Stimulated activated naive CD8-positive, alpha-beta T cell treated with anti-CD3 and anti-CD28 coated beads, Interleukin-15, Interleukin-2, amounts not matched to agents 100 ng/mL and 50 ng/mL, for 24 hours (primary cell): ENCODE results near the gene KLHL4.
"Not testable (repeated sequence)": the region's sequence is repeated elsewhere in the genome, so short reads cannot be mapped to it uniquely, and the experiment has no call there.

Experiments used
- H3K27ac Mint-ChIP-seq: one replicate; pipeline ENCODE4 v1.8.0; 2021; ENCODE audit warnings: mild to moderate bottlenecking, mixed read lengths
- H3K27me3 Mint-ChIP-seq: one replicate; pipeline ENCODE4 v1.8.0; 2021; ENCODE audit warnings: mixed read lengths
- H3K36me3 Mint-ChIP-seq: one replicate; pipeline ENCODE4 v1.8.0; 2021; ENCODE audit warnings: low read depth, mixed read lengths
- H3K4me1 Mint-ChIP-seq: one replicate; pipeline ENCODE4 v1.8.0; 2021; ENCODE audit warnings: low read depth, mixed read lengths
- H3K4me3 Mint-ChIP-seq: one replicate; pipeline ENCODE4 v1.8.0; 2021; ENCODE audit warnings: mild to moderate bottlenecking, mixed read lengths
- H3K9me3 Mint-ChIP-seq: one replicate; pipeline ENCODE4 v1.8.0; 2021; ENCODE audit warnings: mixed read lengths

KLHL4 gene

DNA sequence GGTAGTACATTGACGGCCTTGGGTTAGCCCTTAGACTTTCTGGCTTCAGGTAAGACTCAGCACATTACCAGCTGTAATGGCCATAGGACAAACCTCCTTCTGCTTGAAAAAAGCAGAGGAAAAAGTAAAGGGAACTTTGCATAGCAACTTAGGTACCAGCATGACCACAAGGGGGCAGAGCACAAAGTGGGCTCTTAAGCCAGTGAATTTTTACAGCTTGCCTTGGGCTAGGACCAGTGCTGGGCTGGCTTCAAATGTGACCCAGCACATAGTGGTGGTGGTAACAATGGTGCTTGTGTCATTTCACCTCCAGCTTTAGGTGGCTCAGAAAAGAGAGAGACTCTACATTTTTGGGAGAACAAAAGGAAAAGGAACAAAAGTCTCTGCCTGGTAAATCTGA lies 66.1 kb downstream of the KLHL4 start:
- H3K4me3 Mint-ChIP-seq, result no peak overlapping the region
- no peaks in the 10 kb centered on the region for H3K36me3 Mint-ChIP-seq
- no peaks in the 10 kb centered on the region for H3K27me3 Mint-ChIP-seq
- no peaks in the 10 kb centered on the region for H3K4me1 Mint-ChIP-seq
- H3K27ac Mint-ChIP-seq, result no peak overlapping the region
- peaks cover 6% of the 10 kb centered on the region for H3K9me3 Mint-ChIP-seq

DNA sequence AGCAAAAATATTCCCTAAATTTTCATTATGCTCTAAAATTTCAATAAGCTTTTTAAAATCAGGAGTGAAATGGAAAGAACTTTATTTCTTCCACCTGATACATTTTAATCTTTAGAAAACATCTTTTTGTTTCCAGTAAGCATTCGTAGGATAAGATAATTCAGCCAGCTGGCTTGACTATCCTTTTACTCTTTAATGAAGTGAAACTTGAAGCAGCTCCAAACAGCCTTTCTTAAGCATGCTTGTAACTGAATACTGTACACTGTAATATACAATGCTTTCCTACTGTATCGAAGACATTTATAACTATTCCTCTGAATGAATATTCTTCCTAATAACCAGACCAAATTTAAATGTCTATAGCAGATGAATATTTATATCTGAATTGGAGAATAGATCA lies 98.8 kb downstream of the KLHL4 start:
- no peaks in the 10 kb centered on the region for H3K36me3 Mint-ChIP-seq
- no peaks in the 10 kb centered on the region for H3K9me3 Mint-ChIP-seq
- no peak overlapping the region for H3K4me3 Mint-ChIP-seq
- no peaks in the 10 kb centered on the region for H3K27me3 Mint-ChIP-seq
- H3K4me1 Mint-ChIP-seq, result no peaks in the 10 kb centered on the region
- no peak overlapping the region for H3K27ac Mint-ChIP-seq

DNA sequence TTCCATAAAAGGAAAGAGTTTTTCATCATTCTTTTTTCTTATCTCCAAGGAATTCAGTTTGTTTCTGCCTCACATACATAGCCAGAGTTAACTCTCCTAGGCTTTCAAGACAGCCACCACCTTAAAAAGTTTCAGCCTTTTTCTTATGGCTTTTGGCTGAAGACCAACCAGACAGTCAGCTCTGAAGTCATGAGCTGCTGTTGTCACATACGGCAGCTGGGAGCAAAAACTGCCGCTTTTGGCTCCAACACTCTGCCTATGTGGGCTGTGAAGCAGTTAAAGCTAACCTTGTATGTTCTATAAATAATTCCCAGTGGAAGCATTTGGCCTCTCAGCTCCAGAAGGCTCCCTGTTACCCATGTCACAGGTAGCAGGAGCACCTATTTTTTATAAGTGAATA lies 104.1 kb downstream of the KLHL4 start:
- no peaks in the 10 kb centered on the region for H3K4me1 Mint-ChIP-seq
- H3K4me3 Mint-ChIP-seq, result no peak overlapping the region
- no peaks in the 10 kb centered on the region for H3K9me3 Mint-ChIP-seq
- no peaks in the 10 kb centered on the region for H3K27me3 Mint-ChIP-seq
- no peaks in the 10 kb centered on the region for H3K36me3 Mint-ChIP-seq
- H3K27ac Mint-ChIP-seq, result no peak overlapping the region

DNA sequence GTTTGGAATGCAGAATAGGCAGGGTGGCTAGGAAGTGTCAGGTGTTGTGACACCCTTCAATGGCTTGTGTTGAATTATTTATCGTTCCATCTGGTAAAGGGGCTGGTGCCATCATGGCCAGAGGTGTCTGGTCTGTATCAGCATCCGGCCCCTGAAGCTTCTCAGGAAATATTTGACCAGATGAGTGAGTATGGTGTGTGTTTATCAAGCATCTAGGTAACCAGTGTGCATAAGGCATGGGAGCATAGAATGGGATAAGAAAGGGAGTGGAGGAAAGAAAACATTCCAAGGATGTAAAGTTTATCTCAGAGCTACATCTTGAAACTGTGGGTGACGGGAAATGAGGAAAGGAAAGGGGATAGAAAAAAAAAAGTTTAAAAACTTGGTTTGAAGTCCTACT lies 109.4 kb downstream of the KLHL4 start:
- H3K27me3 Mint-ChIP-seq, result no peaks in the 10 kb centered on the region
- no peaks in the 10 kb centered on the region for H3K4me1 Mint-ChIP-seq
- H3K9me3 Mint-ChIP-seq, result no peaks in the 10 kb centered on the region
- no peaks in the 10 kb centered on the region for H3K36me3 Mint-ChIP-seq
- H3K27ac Mint-ChIP-seq, result no peak overlapping the region
- H3K4me3 Mint-ChIP-seq, result no peak overlapping the region

DNA sequence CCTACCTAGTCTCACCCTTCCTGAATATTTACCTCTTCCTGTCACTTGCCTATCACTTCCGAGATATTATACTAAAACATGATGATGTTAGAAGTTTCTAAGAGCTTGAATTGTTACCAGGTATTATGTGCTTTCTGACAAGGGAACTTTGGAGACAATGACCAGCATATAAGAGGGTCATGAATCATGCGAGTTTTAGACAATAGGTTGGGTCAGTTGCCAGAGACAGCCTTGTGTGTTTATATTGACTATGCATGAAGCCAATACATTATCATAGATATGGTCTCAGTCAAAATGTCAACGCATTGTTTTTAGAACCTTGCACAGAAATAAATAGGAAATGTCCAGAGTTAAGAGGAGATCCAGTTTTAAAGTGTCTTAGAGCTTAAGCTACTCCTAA lies 116.8 kb downstream of the KLHL4 start:
- no peak overlapping the region for H3K4me3 Mint-ChIP-seq
- no peaks in the 10 kb centered on the region for H3K4me1 Mint-ChIP-seq
- no peaks in the 10 kb centered on the region for H3K9me3 Mint-ChIP-seq
- H3K27ac Mint-ChIP-seq, result no peak overlapping the region
- H3K36me3 Mint-ChIP-seq, result no peaks in the 10 kb centered on the region
- no peaks in the 10 kb centered on the region for H3K27me3 Mint-ChIP-seq

DNA sequence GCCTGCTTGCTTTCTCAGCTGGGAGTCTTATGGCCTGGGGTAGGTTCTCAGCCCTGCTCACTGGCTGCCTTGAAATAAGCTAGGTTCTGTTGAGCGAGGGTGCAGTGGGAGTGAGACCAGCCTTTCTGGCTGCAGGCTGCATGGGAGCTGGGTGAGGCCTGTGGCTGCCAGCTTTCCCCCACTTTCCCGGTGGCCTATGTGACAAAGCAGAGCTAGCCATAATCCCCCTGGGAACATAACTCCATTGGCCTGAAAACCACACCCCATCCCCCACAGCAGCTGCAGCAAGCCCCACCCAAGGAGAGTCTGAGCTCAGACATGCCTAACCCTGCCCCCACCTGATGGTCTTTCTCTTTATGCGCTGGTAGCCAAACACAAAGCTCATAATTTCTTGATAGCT lies 118.9 kb downstream of the KLHL4 start:
- H3K27me3 Mint-ChIP-seq, result no peaks in the 10 kb centered on the region
- H3K4me3 Mint-ChIP-seq, result no peak overlapping the region
- H3K4me1 Mint-ChIP-seq, result no peaks in the 10 kb centered on the region
- no peaks in the 10 kb centered on the region for H3K9me3 Mint-ChIP-seq
- H3K27ac Mint-ChIP-seq, result no peak overlapping the region
- no peaks in the 10 kb centered on the region for H3K36me3 Mint-ChIP-seq

DNA sequence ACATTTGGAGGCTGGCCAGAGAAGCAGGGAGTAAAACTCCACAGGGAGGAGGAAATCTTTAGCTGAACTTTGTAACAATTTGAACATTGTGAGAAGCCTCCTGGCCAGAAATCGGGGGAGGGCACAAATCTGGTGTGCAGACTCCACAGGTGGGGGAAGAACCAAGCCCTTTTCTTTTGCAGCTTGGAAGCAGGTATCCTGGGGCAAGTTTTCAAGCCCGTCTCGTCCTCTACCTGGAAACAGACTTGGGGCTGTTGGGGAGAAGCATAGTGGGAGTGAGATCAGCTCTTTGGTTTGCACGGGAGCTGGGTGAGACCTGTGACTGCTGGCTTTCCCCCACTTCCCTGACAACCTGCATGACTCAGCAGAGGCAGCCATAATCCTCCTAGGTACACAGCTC lies 123.8 kb downstream of the KLHL4 start:
- not testable (repeated sequence) for H3K9me3 Mint-ChIP-seq, H3K27ac Mint-ChIP-seq

DNA sequence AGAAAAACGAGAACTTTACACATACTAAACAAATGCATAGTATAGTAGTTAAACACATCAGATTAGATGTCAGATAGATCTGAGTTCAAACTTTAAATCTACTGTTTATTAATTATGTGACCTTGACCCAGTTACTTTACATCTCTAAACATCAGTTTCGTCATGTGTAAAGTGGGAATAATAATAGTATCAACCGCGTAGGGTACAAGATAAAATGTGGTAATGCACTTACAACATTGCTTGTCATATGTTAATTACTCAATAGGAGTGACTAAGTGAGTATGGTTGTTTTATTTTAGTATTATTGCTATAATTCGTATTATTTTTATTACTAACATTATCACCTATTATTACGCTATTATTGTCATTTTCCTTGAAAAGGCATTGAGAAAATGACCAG lies 144.2 kb downstream of the KLHL4 start:
- H3K9me3 Mint-ChIP-seq, result no peaks in the 10 kb centered on the region
- no peak overlapping the region for H3K4me3 Mint-ChIP-seq
- no peaks in the 10 kb centered on the region for H3K36me3 Mint-ChIP-seq
- no peaks in the 10 kb centered on the region for H3K27me3 Mint-ChIP-seq
- H3K4me1 Mint-ChIP-seq, result no peaks in the 10 kb centered on the region
- H3K27ac Mint-ChIP-seq, result no peak overlapping the region

More for the DNA sequence above, 123.8 kb downstream of the KLHL4 start:
- H3K27me3 Mint-ChIP-seq, H3K36me3 Mint-ChIP-seq, H3K4me1 Mint-ChIP-seq, H3K4me3 Mint-ChIP-seq: not testable (repeated sequence)

DNA sequence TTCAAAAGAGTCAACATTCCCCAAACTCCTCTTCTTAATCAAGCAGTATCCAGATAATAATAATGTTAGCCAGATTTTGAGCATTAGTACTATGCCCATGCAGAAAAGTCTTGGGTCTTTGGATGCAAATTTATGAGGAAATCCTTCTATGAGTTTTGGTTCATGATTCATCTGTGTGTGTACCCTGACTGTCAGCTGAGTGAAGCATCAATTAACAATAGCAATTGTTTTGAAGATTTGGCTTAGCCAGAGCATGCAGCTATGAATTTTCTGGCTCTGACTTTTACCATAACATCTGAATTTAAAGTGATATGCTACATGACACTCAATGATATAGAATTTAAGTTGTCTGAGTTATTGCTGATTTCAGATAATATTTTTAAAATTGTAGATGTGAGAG lies 145.8 kb downstream of the KLHL4 start:
- Mint-ChIP-seq H3K27ac (no peak overlapping the region), H3K9me3 (no peaks in the 10 kb centered on the region), H3K4me3 (no peak overlapping the region), H3K36me3 (no peaks in the 10 kb centered on the region), H3K4me1 (no peaks in the 10 kb centered on the region), H3K27me3 (no peaks in the 10 kb centered on the region)

DNA sequence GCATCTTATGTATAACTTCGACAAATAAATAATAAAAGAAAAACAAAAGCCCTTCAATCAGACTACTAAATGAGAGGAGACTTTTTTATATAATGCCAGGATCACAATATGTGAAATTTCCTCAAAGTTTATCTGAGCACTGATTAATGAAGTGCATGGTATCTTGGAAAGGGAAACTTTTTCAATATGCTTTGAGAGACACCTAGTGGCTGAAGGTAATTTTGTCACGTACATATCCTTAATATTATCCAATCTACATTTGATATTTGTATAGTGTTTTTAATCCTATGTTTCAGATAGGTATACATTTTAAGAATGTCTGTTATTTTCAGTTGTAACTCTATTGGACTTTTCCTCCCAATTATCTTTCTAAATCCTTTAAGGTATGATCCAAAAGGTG lies 146.8 kb downstream of the KLHL4 start:
- H3K4me1 Mint-ChIP-seq, result no peaks in the 10 kb centered on the region
- H3K9me3 Mint-ChIP-seq, result no peaks in the 10 kb centered on the region
- no peaks in the 10 kb centered on the region for H3K27me3 Mint-ChIP-seq
- H3K36me3 Mint-ChIP-seq, result no peaks in the 10 kb centered on the region
- H3K4me3 Mint-ChIP-seq, result no peak overlapping the region
- no peak overlapping the region for H3K27ac Mint-ChIP-seq

DNA sequence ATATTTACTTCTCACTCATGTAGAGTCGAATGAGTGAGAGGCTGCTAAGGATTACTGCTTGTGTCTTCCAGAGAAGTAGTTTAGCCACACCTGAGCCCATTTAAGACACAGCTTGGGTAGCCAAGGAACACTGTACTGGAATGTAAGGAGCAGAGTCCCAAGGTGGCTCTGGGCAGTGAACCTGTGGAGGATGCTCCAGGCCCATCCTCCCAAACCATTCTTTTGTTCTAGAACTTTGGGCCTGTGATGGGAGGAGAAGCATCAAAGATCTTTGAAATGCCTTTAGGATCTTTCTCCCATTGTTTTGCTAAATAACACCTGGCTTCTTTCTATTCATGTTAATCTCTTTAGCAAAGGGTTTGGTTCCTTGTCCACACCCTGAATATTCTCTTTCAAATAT lies 162.2 kb downstream of the KLHL4 start:
- Mint-ChIP-seq H3K4me1 (no peaks in the 10 kb centered on the region), H3K4me3 (no peak overlapping the region), H3K9me3 (no peaks in the 10 kb centered on the region), H3K36me3 (no peaks in the 10 kb centered on the region), H3K27ac (no peak overlapping the region), H3K27me3 (no peaks in the 10 kb centered on the region)

DNA sequence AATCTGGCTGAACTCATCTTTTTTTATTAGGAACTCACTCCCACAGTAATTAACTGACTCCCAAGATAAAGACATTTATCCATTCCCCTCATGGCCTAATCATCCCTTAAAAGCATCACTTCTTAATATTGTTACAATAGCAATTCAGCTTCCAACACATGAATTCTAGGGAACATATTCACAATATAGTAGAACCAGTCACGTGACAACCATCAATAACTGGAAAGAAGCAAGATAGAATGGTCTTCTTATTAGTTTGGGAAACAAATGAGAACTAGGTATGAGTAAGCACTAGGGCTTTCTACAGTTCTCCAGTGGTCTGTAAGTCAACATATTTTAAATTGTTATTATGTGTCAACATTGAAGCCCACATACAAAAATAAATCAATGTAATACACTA lies 170.1 kb downstream of the KLHL4 start:
- Mint-ChIP-seq H3K9me3 (peaks cover 3% of the 10 kb centered on the region), H3K36me3 (no peaks in the 10 kb centered on the region), H3K4me3 (no peak overlapping the region)

DNA sequence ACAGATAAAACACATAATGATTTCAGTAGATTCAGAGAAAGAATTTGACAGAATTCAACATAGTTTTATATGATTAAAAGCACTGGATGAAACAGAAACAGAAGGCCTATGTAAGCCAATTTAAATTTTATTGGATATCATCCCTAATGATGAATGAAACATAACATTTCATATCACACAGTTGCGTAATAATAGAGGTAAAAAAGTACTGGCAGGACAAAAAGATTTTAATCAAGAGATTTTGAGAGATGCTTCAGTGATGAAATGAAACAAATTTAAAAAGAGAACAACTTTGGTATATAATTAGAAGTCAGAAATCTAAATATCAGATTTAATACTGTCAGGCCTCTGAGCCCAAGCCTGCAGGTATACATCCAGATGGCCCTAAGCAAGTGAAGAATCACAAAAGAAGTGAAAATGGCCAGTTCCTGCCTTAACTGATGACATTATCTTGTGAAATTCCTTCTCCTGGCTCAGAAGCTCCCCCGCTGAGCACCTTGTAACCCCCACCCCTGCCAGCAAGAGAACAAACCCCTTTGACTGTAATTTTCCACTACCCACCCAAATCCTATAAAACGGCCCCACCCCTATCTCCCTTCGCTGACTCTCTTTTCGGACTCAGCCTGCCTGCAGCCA lies 170.6 kb downstream of the KLHL4 start:
- not testable (repeated sequence) for H3K4me1 Mint-ChIP-seq, H3K27me3 Mint-ChIP-seq, H3K9me3 Mint-ChIP-seq, H3K27ac Mint-ChIP-seq, H3K4me3 Mint-ChIP-seq, H3K36me3 Mint-ChIP-seq

More for the DNA sequence above, 170.1 kb downstream of the KLHL4 start:
- Mint-ChIP-seq H3K4me1 (no peaks in the 10 kb centered on the region), H3K27me3 (no peaks in the 10 kb centered on the region), H3K27ac (no peak overlapping the region)

DNA sequence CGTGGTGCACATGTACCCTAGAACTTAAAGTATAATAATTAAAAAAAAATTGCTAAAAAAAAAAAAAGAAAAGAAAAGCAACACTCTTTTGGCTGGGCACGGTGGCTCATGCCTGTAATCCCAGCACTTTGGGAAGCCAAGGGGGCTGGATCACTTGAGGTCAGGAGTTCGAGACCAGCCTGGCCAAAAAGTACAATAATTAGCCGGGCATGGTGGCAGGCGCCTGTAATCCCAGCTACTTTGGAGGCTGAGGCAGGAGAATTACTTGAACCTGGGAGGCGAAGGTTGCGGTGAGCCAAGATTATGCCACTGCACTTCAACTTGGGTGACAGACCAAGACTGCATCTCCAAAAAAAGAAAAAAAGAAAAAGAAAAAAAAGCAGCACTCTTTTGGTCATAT lies 171.6 kb downstream of the KLHL4 start:
- H3K36me3 Mint-ChIP-seq, H3K4me1 Mint-ChIP-seq, H3K9me3 Mint-ChIP-seq, H3K27ac Mint-ChIP-seq, H3K27me3 Mint-ChIP-seq, H3K4me3 Mint-ChIP-seq: not testable (repeated sequence)

DNA sequence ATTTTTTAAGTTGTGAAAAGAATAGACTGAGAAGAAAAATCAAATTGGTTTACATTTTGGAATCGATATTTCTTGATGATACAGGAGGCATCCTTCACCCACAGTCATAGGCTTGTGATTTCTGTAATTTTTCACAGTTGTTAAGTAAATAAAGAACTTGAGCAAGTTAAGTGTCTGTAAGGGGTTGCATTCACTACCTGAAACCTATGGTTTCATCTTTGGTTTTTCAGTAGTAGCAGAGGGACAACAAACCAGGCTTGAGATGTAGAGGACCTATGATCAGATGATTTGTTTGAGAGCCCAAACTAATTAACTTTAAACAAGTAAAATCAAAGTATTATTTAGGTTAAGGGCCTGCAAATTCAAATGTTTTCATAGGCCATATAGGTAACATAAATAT lies 175.6 kb downstream of the KLHL4 start:
- H3K9me3 Mint-ChIP-seq, result peaks cover 3% of the 10 kb centered on the region
- no peak overlapping the region for H3K4me3 Mint-ChIP-seq
- no peaks in the 10 kb centered on the region for H3K4me1 Mint-ChIP-seq
- H3K27ac Mint-ChIP-seq, result no peak overlapping the region
- H3K27me3 Mint-ChIP-seq, result no peaks in the 10 kb centered on the region
- H3K36me3 Mint-ChIP-seq, result no peaks in the 10 kb centered on the region

DNA sequence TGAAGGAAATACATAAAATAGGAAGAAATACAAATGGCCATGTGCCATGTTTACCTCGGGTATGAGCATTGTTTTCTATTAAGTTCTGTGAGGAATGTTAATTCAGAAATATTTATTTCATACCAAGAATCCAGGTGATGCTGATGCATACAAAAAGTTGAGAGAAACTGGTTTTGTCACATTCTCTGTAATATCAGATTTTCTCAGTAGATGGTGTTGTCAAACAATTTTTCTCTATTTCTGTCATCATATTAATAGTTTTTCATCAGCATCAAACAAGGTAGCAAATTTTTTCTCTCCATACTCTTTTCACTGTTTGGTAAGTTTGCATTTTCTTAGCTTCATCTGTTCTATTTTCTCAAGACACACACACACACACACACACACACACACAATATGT lies 179.8 kb downstream of the KLHL4 start:
- Mint-ChIP-seq H3K36me3 (no peaks in the 10 kb centered on the region), H3K4me3 (no peak overlapping the region), H3K9me3 (no peaks in the 10 kb centered on the region), H3K4me1 (no peaks in the 10 kb centered on the region), H3K27ac (no peak overlapping the region), H3K27me3 (no peaks in the 10 kb centered on the region)
